Raji (cell line): ENCODE measurements around the gene STRN4.

Experiments used
- POLR2A ChIP-seq: IDR thresholded peaks from 2 replicates; pipeline ENCODE4 v1.6.1; 2011; ENCODE audit warnings: low read depth, low read length, control low read depth; ENCODE audit not compliant: insufficient read depth

The STRN4 gene

GRCh38 chr19:46693760-46694159, 52.5 kb downstream of the STRN4 start:
- TF ChIP-seq POLR2A, result no peak

GRCh38 chr19:46692918-46693722, 53.1 kb downstream of the STRN4 start:
- TF ChIP-seq POLR2A, result no peak

GRCh38 chr19:46691948-46692347, 54.3 kb downstream of the STRN4 start:
- TF ChIP-seq POLR2A, result no peak

GRCh38 chr19:46691104-46691503, 55.1 kb downstream of the STRN4 start:
- no peak for TF ChIP-seq POLR2A

- no peak for TF ChIP-seq POLR2A
Observed at GRCh38 chr19:46689358-46689757, 56.9 kb downstream of the STRN4 start.

- no peak for TF ChIP-seq POLR2A
Observed at GRCh38 chr19:46687438-46688145, 58.7 kb downstream of the STRN4 start.

GRCh38 chr19:46685189-46685588, 61.1 kb downstream of the STRN4 start:
- TF ChIP-seq POLR2A, result no peak

GRCh38 chr19:46678110-46678732, 68.0 kb downstream of the STRN4 start:
- TF ChIP-seq POLR2A, result no peak

- TF ChIP-seq POLR2A, result no peak
Observed at GRCh38 chr19:46674416-46675178, 71.7 kb downstream of the STRN4 start.

GRCh38 chr19:46670813-46671212, 75.4 kb downstream of the STRN4 start:
- no peak for TF ChIP-seq POLR2A
